NB4 (cell line): ENCODE results near the gene PNMA6A.
"Not testable (repeated sequence)": the region's sequence is repeated elsewhere in the genome, so short reads cannot be mapped to it uniquely, and the experiment has no call there.

ENCODE experiments used
- DNase-seq: peaks from one replicate; pipeline ENCODE4 v3.0.0; 2010; ENCODE audit warnings: low read depth
- H3K4me3 ChIP-seq: one replicate; pipeline ENCODE4 v1.5.1; 2011; ENCODE audit warnings: mild to moderate bottlenecking, low read depth, low read length, moderate library complexity
- MYC ChIP-seq: IDR thresholded peaks from 2 replicates; pipeline ENCODE4 v1.6.1; 2011; ENCODE audit warnings: low read depth, low read length
- POLR2A ChIP-seq: IDR thresholded peaks from 2 replicates; pipeline ENCODE4 v1.6.1; 2011; ENCODE audit warnings: mild to moderate bottlenecking; ENCODE audit not compliant: insufficient read length; ENCODE audit errors: extremely low read depth
- TF ChIP-seq, protein P1 (sequence below): IDR thresholded peaks from one replicate; pipeline ENCODE4 v1.5.1; 2012; ENCODE audit warnings: low read depth, low read length
- TF ChIP-seq, protein P2 (sequence below): IDR thresholded peaks from 2 replicates; pipeline ENCODE4 v1.6.1; 2011; ENCODE audit warnings: low read depth, low read length

Gene PNMA6A

DNA sequence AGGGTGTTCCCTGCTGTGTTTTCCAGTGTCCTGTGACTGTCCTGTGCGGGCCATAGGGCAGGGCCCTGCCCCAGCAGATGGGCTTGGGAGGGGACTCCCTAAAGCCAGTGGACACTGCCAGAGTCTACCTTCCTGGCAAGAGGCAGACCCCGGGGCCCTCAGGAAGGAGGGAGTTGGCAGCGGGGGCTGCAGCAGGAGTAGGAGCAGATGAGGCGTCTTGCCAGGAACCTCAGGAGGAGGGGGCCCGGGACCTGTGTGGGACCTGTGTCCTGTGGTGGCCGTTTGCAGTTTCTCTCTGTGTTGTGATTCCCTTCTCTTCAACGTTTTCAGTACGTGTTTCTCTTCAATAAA is 12.2 kb upstream of the PNMA6A start:
- H3K4me3 ChIP-seq: no peak overlapping the region
- no peak for DNase-seq
- TF ChIP-seq, protein P1, sequence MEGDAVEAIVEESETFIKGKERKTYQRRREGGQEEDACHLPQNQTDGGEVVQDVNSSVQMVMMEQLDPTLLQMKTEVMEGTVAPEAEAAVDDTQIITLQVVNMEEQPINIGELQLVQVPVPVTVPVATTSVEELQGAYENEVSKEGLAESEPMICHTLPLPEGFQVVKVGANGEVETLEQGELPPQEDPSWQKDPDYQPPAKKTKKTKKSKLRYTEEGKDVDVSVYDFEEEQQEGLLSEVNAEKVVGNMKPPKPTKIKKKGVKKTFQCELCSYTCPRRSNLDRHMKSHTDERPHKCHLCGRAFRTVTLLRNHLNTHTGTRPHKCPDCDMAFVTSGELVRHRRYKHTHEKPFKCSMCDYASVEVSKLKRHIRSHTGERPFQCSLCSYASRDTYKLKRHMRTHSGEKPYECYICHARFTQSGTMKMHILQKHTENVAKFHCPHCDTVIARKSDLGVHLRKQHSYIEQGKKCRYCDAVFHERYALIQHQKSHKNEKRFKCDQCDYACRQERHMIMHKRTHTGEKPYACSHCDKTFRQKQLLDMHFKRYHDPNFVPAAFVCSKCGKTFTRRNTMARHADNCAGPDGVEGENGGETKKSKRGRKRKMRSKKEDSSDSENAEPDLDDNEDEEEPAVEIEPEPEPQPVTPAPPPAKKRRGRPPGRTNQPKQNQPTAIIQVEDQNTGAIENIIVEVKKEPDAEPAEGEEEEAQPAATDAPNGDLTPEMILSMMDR: no peak
- TF ChIP-seq POLR2A (no peak), MYC (no peak)
- TF ChIP-seq, protein P2, sequence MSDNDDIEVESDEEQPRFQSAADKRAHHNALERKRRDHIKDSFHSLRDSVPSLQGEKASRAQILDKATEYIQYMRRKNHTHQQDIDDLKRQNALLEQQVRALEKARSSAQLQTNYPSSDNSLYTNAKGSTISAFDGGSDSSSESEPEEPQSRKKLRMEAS: no peak

DNA sequence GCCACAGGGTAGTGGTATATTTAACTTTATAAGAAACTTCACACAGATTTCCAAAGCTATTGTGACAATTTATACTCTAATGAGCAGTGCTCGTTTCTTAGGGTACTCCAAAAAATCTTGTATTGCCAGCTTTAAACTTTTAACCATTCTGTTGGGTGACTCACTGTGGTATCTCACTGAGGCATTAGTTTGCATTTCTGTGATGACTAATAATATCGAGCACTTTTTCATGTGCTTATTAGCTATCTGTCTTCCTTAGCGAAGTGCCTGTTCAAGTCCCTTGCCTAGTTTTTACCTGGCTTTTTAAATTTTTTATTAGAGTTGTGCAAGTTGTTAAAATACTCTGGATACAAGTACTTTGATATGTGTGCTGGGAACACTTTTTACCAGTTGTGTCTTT is 10.5 kb upstream of the PNMA6A start:
- DNase-seq: no peak
- H3K4me3 ChIP-seq: no peak overlapping the region
- TF ChIP-seq, protein P1: no peak

DNA sequence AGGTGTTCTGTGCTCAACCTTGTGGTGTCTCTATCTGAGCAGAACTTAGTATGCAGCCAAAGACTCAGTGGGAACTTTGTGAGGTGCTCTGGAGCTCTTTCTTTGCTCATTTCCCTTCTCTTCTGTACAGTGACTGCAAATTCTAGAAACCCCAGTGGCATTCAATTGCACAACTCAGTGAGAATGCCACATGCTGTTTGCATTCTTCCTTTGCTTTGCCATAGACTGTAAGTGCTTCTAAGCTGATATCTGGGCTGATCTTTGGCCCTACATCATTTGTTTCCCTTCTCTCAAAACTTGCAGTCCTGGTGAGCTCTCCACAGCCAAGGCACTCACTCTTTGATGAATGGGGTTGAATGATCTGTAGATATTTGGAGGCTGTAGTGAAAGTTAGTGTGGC is 8.9 kb upstream of the PNMA6A start:
- no peak overlapping the region for H3K4me3 ChIP-seq
- TF ChIP-seq, protein P1: no peak
- TF ChIP-seq, protein P2: no peak
- TF ChIP-seq POLR2A: no peak
- no peak for TF ChIP-seq MYC
- DNase-seq: no peak

DNA sequence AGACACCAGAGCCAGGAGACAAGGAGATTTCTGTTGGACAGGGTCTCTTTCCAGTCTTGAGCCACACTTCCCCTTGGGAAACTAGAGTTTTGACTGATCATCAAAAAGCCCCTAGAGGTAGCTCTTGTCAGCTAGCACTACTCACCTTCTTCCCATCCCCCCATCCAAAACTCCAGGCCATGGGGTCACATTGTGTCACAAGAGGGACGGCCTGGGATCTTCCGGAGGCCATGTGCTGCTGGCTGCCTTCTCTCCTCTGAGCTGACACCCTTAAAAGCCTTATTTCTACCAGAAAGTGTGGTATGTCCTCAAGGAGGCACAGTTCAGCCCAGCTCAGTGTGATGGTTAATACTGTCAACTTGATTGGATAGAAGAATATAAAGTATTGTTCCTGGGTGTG is 8.2 kb upstream of the PNMA6A start:
- H3K4me3 ChIP-seq: no peak overlapping the region
- no peak for DNase-seq
- no peak for TF ChIP-seq POLR2A
- no peak for TF ChIP-seq MYC
- TF ChIP-seq, protein P1: no peak
- TF ChIP-seq, protein P2: no peak

DNA sequence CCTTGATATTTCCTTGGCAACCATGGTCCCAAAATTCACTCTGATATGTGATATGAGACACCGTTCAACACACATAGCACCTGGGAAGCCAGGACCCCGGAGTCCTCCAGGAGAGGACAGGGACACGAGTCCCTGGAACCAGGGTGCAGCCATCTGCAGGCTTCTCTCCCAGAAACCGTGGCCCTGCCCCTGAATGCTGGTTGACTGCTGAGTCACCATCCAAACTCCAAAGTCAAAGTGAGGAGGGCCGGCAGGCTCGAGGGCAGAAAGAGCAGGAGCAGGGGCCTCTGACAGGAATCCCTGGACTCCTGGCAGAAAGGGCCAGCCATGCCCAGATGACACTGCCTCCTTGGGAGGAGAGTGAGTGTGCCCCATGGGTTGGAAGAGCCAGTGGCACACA is 6.9 kb upstream of the PNMA6A start:
- no peak overlapping the region for H3K4me3 ChIP-seq
- DNase-seq: no peak
- TF ChIP-seq, protein P1: no peak
- TF ChIP-seq POLR2A (no peak), MYC (no peak)
- TF ChIP-seq, protein P2: no peak

DNA sequence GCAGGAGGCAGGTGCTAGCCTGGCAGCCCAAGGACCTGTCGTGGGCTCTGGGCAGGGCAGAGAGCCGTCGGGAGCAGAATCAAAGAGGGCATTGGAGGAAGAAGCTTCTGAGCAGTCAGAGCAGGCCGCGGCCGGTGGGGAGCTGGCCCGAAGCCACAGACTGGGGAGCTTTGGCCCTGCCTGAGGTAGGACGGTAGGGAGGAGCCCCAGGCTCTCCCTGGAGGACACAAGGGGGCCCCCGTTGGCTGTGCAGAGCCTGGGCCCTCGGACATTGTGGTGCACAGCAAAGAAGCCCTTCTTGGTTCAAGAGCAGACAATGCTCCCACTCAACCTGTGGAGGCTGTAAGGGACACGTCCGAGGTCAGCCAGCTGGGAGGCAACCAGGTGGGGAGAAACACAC is 5.9 kb upstream of the PNMA6A start:
- H3K4me3 ChIP-seq, DNase-seq: not testable (repeated sequence)

DNA sequence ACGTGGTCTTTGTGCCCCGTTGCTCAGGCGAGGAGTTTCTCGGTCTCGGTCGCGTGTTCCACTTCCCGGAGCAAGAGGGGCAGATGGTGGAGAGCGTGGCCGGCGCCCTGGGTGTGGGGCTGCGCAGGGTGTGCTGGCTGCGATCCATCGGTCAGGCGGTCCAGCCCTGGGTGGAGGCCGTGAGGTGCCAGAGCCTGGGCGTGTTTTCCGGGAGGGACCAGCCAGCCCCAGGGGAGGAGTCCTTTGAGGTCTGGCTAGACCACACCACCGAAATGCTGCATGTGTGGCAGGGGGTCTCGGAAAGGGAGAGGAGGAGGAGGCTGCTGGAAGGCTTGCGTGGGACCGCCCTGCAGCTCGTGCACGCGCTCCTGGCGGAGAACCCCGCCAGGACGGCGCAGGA is 1.1 kb downstream of the PNMA6A start:
- not testable (repeated sequence) for H3K4me3 ChIP-seq, DNase-seq
